ENCODE measurements around the gene MAZ.
"Not testable (repeated sequence)": the region's sequence is repeated elsewhere in the genome, so short reads cannot be mapped to it uniquely, and the experiment has no call there.

Gene MAZ

DNA sequence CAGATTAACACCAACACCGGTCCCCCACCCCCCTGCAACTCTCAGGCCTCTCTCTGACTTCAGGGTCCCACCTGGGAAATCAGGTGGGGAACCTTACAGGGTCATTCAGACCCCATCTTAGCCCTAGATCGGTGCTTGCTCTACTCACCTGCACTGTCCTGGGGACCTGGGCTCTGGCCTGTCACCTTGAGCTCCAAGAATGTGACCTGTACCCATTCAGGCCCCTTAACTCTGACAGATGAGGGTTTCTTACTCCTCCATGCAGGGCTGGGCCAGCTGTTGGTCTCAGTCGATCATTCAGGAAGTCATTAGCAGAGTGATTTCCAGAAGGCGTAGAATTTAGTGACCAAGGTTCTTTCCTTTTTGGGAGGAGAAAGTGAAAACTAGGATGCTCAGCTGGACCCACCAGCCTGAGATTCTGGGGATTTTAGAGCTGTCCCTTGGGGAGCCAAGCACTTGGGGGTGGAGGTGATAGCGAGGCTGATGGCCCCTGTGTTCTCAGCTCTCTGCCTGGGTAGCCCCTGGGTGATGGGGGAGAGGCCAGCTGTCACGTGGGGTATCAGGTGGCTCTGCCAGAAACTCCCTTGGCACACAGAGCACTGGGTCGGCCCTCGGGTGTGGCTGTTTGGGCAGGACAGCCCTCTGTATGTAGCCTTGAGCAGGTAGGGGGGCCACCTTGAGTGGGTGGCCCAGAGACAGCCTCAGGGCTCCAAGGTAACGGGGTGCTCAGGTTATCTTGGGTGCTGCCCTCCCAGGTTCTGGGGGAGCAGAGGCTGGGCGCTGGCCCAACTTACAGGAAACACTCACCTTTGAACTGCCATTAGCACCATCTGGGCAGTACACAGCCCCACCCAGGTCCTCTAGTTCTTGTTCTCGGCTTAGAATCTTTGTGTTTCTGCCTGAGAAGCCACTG, 14.7 kb downstream of the MAZ start:
- no peak overlapping the region for H3K27ac ChIP-seq (ENCODE audit: low read length)
- peaks cover 10% of the 10 kb centered on the region for H3K4me1 ChIP-seq (ENCODE audit: control insufficient read depth, low read depth, low read length)
- H3K9ac ChIP-seq (ENCODE audit: low read length): no peak overlapping the region
- H3K4me3 ChIP-seq (ENCODE audit: low read length): no peak overlapping the region
- no peaks in the 10 kb centered on the region for H3K9me3 ChIP-seq (ENCODE audit: control insufficient read depth, low read depth, low read length)
- H3K36me3 ChIP-seq (ENCODE audit: control insufficient read depth, low read depth, low read length): peaks cover 26% of the 10 kb centered on the region
- H3K27me3 ChIP-seq (ENCODE audit: control insufficient read depth, insufficient read depth, low read length): no peaks in the 10 kb centered on the region

DNA sequence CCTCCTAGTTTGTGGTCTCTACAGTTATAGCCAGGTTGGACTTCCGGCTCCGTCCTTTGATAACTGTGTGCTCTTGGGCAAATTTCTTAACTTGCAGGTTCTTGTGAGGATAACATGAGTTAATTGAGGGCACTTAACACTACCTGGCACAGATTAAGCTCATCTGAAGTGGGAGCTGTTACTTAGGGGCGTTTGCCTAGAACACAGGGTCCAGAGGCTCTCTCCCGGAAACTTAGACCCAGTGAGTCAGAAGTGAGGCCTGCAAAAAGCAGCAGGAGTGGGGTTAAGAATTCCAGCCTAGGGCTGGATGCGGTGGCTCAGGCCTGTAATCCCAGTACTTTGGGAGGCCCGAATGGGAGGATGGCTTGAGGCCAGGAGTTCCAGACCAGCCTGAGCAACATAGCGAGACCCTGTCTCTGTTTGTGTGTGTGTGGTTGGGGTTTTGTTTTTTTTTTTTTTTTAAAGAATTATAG, 15.3 kb downstream of the MAZ start:
- H3K4me1 ChIP-seq (ENCODE audit: control insufficient read depth, low read depth, low read length): peaks cover 10% of the 10 kb centered on the region
- H3K9me3 ChIP-seq (ENCODE audit: control insufficient read depth, low read depth, low read length): no peaks in the 10 kb centered on the region
- H3K9ac ChIP-seq (ENCODE audit: low read length): no peak overlapping the region
- no peaks in the 10 kb centered on the region for H3K27me3 ChIP-seq (ENCODE audit: control insufficient read depth, insufficient read depth, low read length)
- H3K36me3 ChIP-seq (ENCODE audit: control insufficient read depth, low read depth, low read length): peaks cover 26% of the 10 kb centered on the region
- H3K27ac ChIP-seq (ENCODE audit: low read length): no peak overlapping the region
- H3K4me3 ChIP-seq (ENCODE audit: low read length): no peak overlapping the region

DNA sequence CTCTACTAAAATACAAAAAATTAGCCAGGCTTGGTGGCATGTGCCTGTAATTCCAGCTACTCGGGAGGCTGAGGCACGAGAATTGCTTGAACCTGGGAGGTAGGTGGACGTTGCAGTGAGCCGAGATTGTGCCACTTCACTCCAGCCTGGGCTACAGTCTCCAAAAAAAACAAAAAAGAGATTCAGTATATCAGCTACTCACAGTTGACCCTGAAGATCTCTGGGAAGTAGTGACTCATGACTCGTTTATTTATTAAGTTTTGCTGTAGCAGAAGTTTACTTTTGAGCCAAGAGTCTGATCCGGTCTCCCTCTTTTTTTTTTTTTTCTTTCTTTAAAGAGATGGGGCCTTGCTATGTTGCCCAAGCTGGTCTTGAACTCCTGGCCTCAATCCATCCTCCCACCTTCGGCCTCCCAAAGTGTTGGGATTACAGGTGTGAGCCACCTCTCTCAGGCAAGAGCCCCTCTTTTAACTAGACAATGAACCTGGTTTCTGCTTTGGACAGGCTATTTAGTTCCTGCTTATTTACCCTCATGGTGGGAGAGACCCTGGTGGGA, 18.3 kb downstream of the MAZ start:
- Histone ChIP-seq H3K4me3 (ENCODE audit: low read length) (no peak overlapping the region), H3K36me3 (ENCODE audit: control insufficient read depth, low read depth, low read length) (peaks cover 8% of the 10 kb centered on the region), H3K9me3 (ENCODE audit: control insufficient read depth, low read depth, low read length) (no peaks in the 10 kb centered on the region), H3K27ac (ENCODE audit: low read length) (no peak overlapping the region), H3K9ac (ENCODE audit: low read length) (no peak overlapping the region), H3K4me1 (ENCODE audit: control insufficient read depth, low read depth, low read length) (peaks cover 10% of the 10 kb centered on the region), H3K27me3 (ENCODE audit: control insufficient read depth, insufficient read depth, low read length) (no peaks in the 10 kb centered on the region)

DNA sequence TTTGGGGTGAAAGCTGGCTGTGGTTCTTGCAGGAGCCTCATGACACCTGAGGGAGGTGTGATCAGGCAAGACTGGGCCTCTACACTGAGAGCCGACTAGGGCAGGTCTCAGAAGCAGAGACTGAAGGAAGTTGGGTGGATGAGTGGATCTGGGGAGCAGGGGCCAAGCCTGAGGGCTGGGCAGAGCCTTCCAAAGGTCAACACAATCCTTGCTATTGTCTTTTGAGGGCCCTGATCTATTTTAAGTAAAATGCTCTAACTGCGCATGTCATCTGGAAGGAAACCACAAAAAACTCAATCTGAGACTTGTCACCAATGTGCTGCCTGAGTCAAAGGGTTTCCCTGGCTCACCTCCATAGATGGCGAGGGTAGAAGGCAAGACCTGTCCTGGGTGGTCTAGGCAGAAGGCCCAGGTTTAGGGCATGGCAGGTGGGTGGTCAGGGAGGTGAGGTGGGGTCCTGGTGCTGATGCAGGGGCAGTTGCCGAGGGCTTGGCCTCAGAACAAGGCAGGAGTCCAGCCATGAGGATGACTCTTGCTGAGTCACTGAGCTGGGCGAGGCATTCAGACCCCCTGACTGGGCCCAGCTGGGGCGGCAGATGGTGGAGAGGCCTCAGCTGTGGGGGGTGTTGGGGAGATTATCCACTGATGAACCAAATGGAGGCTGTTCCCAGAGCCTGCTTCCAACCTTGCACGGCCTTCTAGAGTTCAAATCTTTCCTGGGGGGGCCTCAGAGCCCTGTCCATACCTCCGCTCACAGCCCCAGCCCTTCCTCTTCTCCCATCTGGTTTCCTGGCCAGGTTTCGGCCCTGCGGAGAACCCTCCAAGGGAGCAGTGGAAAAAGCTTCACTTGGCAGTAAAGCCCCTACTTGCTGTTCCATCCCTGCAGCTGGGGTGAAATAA, 19.1 kb downstream of the MAZ start:
- Histone ChIP-seq H3K4me1 (ENCODE audit: control insufficient read depth, low read depth, low read length) (peaks cover 10% of the 10 kb centered on the region), H3K9me3 (ENCODE audit: control insufficient read depth, low read depth, low read length) (no peaks in the 10 kb centered on the region), H3K4me3 (ENCODE audit: low read length) (no peak overlapping the region), H3K9ac (ENCODE audit: low read length) (no peak overlapping the region), H3K27ac (ENCODE audit: low read length) (no peak overlapping the region), H3K27me3 (ENCODE audit: control insufficient read depth, insufficient read depth, low read length) (no peaks in the 10 kb centered on the region), H3K36me3 (ENCODE audit: control insufficient read depth, low read depth, low read length) (peaks cover under 1% of the 10 kb centered on the region)

DNA sequence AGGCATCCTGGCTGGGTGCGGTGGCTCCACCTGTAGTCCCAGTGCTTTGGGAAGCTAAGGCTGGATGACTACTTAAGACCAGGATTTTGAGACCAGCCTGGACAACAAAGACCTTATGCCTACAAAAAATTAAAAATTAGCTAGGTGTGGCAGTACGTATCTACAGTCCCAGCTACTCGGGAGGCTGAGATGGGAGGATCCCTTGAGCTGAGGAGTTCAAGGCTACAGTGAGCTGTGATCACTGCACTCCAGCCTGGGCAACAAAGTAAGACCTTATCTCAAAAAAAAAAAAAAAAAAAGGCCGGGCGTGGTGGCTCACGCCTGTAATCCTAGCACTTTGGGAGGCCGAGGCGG, 20.0 kb downstream of the MAZ start:
- no peak overlapping the region for H3K27ac ChIP-seq (ENCODE audit: low read length)
- H3K27me3 ChIP-seq (ENCODE audit: control insufficient read depth, insufficient read depth, low read length): no peaks in the 10 kb centered on the region
- H3K4me3 ChIP-seq (ENCODE audit: low read length): no peak overlapping the region
- H3K36me3 ChIP-seq (ENCODE audit: control insufficient read depth, low read depth, low read length): no peaks in the 10 kb centered on the region
- H3K9ac ChIP-seq (ENCODE audit: low read length): no peak overlapping the region
- no peaks in the 10 kb centered on the region for H3K9me3 ChIP-seq (ENCODE audit: control insufficient read depth, low read depth, low read length)
- peaks cover 10% of the 10 kb centered on the region for H3K4me1 ChIP-seq (ENCODE audit: control insufficient read depth, low read depth, low read length)

DNA sequence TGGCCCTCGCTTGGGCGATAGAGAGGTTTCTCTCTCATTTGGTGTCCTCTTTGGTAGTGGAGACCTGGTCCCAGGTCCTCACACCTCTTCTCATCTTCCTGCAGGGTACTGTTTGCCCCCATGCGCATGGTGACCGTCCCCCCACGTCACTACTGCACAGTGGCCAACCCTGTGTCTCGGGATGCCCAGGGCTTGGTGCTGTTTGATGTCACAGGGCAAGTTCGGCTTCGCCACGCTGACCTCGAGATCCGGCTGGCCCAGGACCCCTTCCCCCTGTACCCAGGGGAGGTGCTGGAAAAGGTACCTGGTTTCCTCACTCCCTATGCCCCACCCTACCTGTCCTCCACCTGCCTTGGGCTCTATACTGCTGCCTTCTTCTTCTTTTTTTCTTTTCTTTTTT, 24.4 kb downstream of the MAZ start:
- Histone ChIP-seq H3K4me3 (ENCODE audit: low read length) (no peak overlapping the region), H3K9ac (ENCODE audit: low read length) (no peak overlapping the region), H3K9me3 (ENCODE audit: control insufficient read depth, low read depth, low read length) (no peaks in the 10 kb centered on the region), H3K27ac (ENCODE audit: low read length) (no peak overlapping the region), H3K4me1 (ENCODE audit: control insufficient read depth, low read depth, low read length) (peaks cover under 1% of the 10 kb centered on the region), H3K27me3 (ENCODE audit: control insufficient read depth, insufficient read depth, low read length) (no peaks in the 10 kb centered on the region), H3K36me3 (ENCODE audit: control insufficient read depth, low read depth, low read length) (no peaks in the 10 kb centered on the region)

DNA sequence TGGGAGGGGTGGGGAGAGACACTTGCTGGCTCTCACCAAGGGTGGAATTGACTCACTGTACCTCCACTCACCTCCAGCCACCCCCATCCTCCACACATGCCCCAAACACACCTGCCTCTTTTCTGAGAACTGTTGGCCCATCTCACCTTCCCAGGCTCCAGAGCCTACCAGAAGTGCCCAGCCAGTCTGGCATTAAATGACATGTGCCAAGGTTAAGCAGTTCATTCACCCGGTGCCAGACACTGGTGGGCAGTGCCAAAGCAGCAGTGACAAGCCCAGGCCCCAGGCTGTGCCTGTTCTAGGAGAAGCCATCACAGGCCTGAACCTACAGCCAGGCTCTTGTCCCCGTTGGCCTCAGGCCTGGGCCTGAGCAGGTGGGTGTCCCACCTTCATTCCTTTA, 25.2 kb downstream of the MAZ start:
- no peaks in the 10 kb centered on the region for H3K4me1 ChIP-seq (ENCODE audit: control insufficient read depth, low read depth, low read length)
- no peak overlapping the region for H3K27ac ChIP-seq (ENCODE audit: low read length)
- no peaks in the 10 kb centered on the region for H3K27me3 ChIP-seq (ENCODE audit: control insufficient read depth, insufficient read depth, low read length)
- H3K4me3 ChIP-seq (ENCODE audit: low read length): no peak overlapping the region
- no peak overlapping the region for H3K9ac ChIP-seq (ENCODE audit: low read length)
- H3K9me3 ChIP-seq (ENCODE audit: control insufficient read depth, low read depth, low read length): no peaks in the 10 kb centered on the region
- no peaks in the 10 kb centered on the region for H3K36me3 ChIP-seq (ENCODE audit: control insufficient read depth, low read depth, low read length)

DNA sequence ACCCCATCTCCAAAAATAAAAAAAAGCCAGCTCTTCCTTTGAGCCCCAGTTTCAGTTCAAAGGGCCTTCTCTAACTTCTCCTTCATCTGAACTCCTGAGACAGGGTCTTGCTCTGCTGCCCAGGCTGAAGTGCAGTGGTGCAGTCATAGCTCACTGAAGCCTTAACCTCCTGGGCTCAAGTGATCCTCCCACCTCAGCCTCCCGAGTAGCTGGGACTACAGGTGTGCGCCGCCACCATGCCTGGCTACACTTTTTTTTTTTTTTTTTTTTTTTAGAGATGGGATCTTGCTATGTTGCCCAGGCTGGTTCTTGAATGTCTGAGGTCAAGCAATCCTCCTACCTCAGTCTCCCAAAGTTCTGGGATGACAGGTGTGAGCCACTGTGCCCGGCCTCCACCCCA, 26.9 kb downstream of the MAZ start:
- not testable (repeated sequence) for H3K9ac ChIP-seq (ENCODE audit: low read length); H3K4me1 ChIP-seq (ENCODE audit: control insufficient read depth, low read depth, low read length); H3K36me3 ChIP-seq (ENCODE audit: control insufficient read depth, low read depth, low read length); H3K9me3 ChIP-seq (ENCODE audit: control insufficient read depth, low read depth, low read length); H3K27ac ChIP-seq (ENCODE audit: low read length); H3K4me3 ChIP-seq (ENCODE audit: low read length); H3K27me3 ChIP-seq (ENCODE audit: control insufficient read depth, insufficient read depth, low read length)

DNA sequence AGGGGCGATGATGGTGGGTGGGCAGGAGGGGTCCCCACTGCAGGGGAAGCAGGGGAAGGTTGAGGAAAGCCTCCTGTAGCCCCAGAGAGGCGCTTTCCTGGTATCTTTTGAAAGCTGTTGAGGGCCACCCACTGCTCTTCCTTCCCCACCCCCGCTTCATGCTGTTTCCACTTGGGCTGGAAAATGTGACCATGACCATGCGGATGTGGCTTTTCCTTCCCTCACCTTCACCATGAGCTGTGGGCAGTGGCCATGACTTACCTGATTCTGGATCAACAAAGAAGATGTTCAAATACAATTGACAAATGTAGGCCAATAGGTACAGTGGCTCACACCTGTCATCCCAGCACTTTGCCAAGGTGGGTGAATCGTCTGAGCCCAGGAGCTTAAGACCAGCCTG, 27.8 kb downstream of the MAZ start:
- Histone ChIP-seq H3K27ac (ENCODE audit: low read length) (no peak overlapping the region), H3K27me3 (ENCODE audit: control insufficient read depth, insufficient read depth, low read length) (no peaks in the 10 kb centered on the region), H3K9me3 (ENCODE audit: control insufficient read depth, low read depth, low read length) (no peaks in the 10 kb centered on the region), H3K9ac (ENCODE audit: low read length) (no peak overlapping the region), H3K4me3 (ENCODE audit: low read length) (no peak overlapping the region), H3K36me3 (ENCODE audit: control insufficient read depth, low read depth, low read length) (no peaks in the 10 kb centered on the region), H3K4me1 (ENCODE audit: control insufficient read depth, low read depth, low read length) (no peaks in the 10 kb centered on the region)

DNA sequence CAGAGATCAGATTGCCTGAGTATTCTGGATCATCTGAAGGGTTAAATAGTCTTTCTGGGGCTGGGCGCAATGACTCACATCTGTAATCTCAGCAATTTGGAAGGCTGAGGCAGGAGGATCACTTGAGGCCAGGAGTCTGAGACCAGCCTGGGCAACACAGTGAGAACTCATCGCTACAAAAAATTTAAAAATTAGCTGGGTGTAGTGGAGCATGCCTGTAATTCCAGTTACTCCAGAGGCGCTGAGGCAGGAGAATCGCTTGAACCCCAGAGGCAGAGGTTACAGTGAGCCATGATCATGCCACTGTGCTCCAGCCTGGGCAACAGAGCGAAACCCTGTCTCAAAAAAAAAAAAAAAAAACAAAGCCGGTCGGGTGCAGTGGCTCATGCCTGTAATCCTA, 29.6 kb downstream of the MAZ start:
- Histone ChIP-seq H3K4me3 (ENCODE audit: low read length) (no peak overlapping the region), H3K27ac (ENCODE audit: low read length) (no peak overlapping the region), H3K9me3 (ENCODE audit: control insufficient read depth, low read depth, low read length) (no peaks in the 10 kb centered on the region), H3K36me3 (ENCODE audit: control insufficient read depth, low read depth, low read length) (no peaks in the 10 kb centered on the region), H3K4me1 (ENCODE audit: control insufficient read depth, low read depth, low read length) (no peaks in the 10 kb centered on the region), H3K27me3 (ENCODE audit: control insufficient read depth, insufficient read depth, low read length) (no peaks in the 10 kb centered on the region), H3K9ac (ENCODE audit: low read length) (no peak overlapping the region)

DNA sequence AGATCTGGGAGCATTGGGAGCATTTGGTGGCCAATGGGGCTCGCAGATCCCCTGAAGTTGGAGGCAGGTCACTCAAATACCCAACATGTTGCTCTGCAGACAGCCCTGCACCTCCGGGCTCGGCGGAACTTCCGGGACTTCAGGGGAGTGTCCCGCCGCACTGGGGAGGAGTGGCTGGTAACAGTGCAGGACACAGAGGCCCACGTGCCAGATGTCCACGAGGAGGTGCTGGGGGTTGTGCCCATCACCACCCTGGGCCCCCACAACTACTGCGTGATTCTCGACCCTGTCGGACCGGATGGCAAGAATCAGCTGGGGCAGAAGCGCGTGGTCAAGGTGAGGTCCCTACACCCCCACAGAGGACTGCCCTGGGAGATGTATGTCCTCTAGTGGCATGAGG, 30.3 kb downstream of the MAZ start:
- no peaks in the 10 kb centered on the region for H3K27me3 ChIP-seq (ENCODE audit: control insufficient read depth, insufficient read depth, low read length)
- H3K9ac ChIP-seq (ENCODE audit: low read length): no peak overlapping the region

More for the DNA sequence above, 30.3 kb downstream of the MAZ start:
- Histone ChIP-seq H3K36me3 (ENCODE audit: control insufficient read depth, low read depth, low read length) (no peaks in the 10 kb centered on the region), H3K9me3 (ENCODE audit: control insufficient read depth, low read depth, low read length) (no peaks in the 10 kb centered on the region), H3K27ac (ENCODE audit: low read length) (no peak overlapping the region), H3K4me3 (ENCODE audit: low read length) (no peak overlapping the region), H3K4me1 (ENCODE audit: control insufficient read depth, low read depth, low read length) (no peaks in the 10 kb centered on the region)

Measured in iPS-18a (cell line).